Amygdala (tissue), 56 donors: ENCODE data around the gene ZXDC.

Experiments
- DNase-seq, 56 donors: peaks; one replicate each; lab custom pipeline; 2025; lab: John Stamatoyannopoulos, UW

The ZXDC gene

GRCh38 chr3:126439346-126439967 is 36.2 kb downstream of the ZXDC start:
- no peak for DNase-seq

- DNase-seq: no peak
Observed at GRCh38 chr3:126438746-126439145, 36.9 kb downstream of the ZXDC start.

GRCh38 chr3:126438186-126438585 is 37.5 kb downstream of the ZXDC start:
- DNase-seq: no peak

GRCh38 chr3:126436826-126437717 is 38.6 kb downstream of the ZXDC start:
- DNase-seq: no peak

- no peak for DNase-seq
Observed at GRCh38 chr3:126435456-126436315, 40.0 kb downstream of the ZXDC start.

GRCh38 chr3:126434931-126435411 is 40.7 kb downstream of the ZXDC start:
- DNase-seq: no peak

- no peak for DNase-seq
Observed at GRCh38 chr3:126434264-126434590, 41.5 kb downstream of the ZXDC start.

GRCh38 chr3:126433496-126434263 is 42.0 kb downstream of the ZXDC start:
- DNase-seq: no peak

- DNase-seq: no peak
Observed at GRCh38 chr3:126433105-126433430, 42.6 kb downstream of the ZXDC start.

- DNase-seq: no peak
Observed at GRCh38 chr3:126432361-126433104, 43.2 kb downstream of the ZXDC start.

GRCh38 chr3:126431103-126431534 is 44.6 kb downstream of the ZXDC start:
- no peak for DNase-seq

- no peak for DNase-seq
Observed at GRCh38 chr3:126424751-126425150, 50.9 kb downstream of the ZXDC start.

- no peak for DNase-seq
Observed at GRCh38 chr3:126424039-126424717, 51.5 kb downstream of the ZXDC start.

- DNase-seq: no peak
Observed at GRCh38 chr3:126423191-126424038, 52.3 kb downstream of the ZXDC start.

GRCh38 chr3:126422571-126423091 is 53.1 kb downstream of the ZXDC start:
- no peak for DNase-seq

GRCh38 chr3:126422121-126422520 is 53.6 kb downstream of the ZXDC start:
- no peak for DNase-seq

- no peak for DNase-seq
Observed at GRCh38 chr3:126421573-126422119, 54.0 kb downstream of the ZXDC start.
